DMS53 treated with DMSO at 0.1 percent for 48 hours (cell line): Measurements from ENCODE around the gene KLK8.
"Not testable (repeated sequence)": the region's sequence is repeated elsewhere in the genome, so short reads cannot be mapped to it uniquely, and the experiment has no call there.

Experiments
- DNase-seq: peaks from one replicate; lab custom pipeline; 2025; ENCODE audit not compliant: unreplicated experiment; lab: John Stamatoyannopoulos, UW

KLK8 gene

DNA sequence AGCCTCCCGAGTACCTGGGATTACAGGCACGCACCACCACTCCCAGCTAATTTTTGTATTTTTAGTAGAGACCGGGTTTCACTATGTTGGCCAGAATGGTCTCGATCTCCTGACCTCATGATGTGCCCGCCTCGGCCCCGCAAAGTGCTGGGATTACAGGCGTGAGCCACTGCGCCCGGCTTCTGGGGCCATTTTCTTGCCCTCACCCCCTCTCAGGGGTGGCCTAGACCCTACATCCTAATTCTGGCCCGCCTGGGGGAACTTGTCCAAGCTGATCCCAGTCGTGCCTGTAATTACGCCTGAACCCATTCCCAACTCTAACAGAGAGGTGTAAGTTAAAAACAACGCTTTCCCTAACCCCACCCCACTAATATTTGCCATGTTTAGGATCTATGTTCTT, 17.0 kb downstream of the KLK8 start:
- DNase-seq = not testable (repeated sequence)

DNA sequence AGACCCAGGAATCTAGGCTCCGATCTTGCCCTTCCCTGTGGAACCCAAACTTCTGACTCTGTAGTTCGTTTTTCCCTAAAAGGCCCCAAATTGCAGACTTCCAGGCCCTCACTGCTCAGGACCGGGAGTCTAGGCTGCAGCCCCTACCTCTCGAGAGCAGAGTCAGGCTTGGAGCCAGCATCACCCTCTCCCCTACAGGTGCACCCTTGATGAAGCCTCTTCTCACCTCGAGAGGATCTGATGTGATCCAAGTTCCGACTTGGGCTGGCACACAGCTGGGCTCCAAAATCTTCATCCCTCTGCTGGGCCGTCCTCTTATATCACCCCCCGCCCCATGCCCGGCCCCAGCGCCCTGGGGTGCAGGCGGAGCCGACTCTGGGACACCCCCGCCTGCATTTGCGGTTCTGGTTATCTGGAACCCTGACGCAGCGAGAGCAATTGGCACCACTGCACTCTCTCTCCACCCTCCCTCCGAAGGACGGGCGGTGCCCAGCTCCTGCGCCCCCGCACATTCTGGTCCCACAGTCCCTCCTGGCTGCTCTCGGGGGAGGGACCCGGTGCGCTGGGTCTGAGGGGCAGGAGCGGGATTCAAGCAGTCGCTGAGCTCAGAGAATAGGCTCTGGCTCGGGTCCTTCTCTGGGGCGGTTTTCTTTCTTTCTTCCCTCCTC, 17.6 kb downstream of the KLK8 start, which contains the start of gene KLK7:
KLK7 (minus strand) TSS at position 293 of the 668 bp plus-strand sequence. CDS start 1,518 bp downstream, outside the sequence.
- DNase-seq = no peak

DNA sequence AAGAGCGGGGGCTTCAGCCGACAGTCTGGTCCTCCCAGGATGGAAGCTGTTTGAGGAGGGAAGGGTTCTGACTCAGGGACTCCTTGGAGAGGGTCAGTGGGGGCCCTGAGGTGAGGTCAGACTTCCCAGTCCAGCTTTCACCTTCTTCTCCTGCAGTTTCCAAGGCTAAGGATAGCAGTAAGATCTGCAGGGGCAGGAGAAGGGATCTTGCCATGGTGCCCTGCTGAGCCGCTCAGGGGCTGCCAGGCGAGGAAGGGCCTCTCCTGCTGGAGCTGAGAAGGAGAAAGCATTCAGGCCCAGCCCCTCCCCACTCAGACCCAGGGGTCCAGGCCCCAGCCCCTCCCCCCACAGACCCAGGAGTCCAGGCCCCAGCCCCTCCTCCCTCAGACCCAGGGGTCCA, 19.2 kb downstream of the KLK8 start:
- DNase-seq = no peak

DNA sequence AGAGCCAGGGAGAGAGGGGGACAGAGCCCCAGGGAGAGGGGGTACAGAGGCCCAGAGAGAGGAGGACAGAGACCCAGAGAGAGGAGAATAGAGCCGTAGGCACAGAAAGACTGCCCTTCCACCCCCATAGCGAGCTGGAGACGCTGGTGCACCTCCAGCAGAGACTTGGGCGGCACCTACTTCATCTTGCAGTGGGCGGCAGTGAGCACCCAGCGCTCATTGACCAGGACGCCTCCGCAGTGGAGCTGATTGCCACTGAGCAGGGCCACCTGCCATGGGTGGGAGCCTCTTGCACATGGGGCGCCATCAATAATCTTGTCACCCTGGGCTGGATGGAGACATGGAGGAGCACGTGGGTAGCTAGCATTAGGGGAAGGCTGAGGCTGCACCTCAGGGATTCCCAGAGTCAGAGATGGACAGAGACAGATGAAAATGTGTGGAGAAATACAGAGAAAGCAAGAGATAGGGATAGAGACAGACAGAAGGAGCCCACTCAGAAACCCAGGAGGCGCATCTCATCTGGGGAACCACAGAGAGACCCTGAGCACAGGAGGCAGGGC, 19.7 kb downstream of the KLK8 start:
- no peak for DNase-seq

DNA sequence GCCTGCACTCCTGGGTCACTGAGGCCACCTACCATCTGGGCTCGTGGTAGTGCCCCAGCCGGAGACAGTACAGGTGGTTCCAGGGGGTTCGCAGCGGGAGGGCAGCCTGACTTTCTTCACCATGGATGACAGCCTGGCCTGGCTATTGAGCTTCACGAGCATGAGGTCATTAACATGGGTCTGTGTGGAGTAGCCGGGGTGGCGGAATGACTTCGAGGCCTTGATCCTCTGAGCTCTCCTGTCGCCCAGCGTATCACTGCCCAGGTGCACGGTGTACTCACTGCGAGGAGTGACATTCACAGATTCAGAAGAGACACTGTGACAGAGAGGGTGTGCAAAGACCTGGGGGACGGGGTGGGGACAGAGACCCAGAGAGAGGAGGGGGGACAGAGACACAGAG, 21.2 kb downstream of the KLK8 start:
- no peak for DNase-seq

DNA sequence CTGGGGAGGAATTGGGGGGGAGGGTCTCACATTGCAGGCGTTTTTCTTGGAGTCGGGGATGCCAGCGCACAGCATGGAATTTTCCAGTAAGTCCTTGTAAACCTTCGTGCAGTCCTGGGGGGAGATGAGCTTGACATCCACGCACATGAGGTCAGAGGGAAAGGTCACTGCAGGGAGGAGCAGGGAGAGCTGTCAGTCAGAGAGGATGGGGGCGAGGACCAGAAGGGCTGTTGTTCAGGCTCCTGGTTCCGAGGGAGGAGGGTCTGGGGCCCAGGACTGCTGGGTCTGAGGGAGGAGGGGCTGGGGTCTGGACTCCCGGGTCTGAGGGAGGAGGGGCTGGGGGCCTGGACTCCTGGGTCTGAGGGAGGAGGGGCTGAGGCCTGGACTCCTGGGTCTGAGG, 21.6 kb downstream of the KLK8 start:
- DNase-seq = no peak

DNA sequence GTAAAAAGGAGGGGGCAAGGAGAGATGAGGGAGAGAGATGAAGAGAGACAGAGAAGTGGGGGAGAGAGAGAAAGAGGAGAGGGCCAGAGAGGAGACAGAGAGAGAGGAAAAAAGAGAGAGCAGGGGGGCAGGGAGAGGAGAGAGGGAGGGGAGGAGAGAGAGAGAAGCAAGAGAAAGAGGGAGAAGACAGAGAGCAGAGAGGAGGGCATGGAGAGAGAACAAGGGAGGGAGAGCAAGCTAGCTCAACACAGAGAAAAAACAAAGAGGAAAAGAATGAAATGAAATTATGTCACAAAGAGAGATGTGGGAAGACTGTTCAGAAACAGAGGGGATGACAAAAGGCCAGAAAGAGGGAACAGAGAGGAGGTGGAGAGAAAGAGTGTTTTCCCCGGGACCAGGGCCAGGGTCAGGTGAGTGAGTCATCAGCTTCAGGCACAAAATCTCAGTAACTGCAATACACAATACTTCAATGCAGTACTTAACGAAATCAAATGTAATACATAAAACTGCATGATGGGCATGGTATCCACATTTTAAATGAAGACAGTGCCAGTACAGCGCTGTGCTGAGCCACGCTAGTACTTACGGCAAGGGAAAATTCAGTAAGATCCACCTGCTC, 22.5 kb downstream of the KLK8 start:
- DNase-seq = no peak

DNA sequence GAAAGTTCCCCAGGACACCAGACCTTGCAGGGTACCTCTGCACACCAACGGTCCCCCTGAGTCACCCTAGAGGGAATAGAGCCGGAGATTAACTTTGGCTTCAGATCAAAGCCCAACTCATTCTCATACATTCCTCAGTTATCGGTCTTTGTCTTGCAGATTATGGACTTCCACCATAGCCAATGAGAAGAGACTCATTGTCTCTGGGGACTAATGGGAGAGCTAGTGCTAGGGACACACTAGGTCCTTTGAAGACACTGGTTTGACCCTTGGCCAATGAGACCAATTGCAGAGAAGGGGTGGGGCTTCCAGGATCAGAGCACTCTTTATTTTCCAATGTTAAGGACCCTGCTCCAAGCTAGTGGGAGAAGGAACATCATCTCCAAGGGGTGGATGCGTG, 23.8 kb downstream of the KLK8 start:
- DNase-seq = no peak

DNA sequence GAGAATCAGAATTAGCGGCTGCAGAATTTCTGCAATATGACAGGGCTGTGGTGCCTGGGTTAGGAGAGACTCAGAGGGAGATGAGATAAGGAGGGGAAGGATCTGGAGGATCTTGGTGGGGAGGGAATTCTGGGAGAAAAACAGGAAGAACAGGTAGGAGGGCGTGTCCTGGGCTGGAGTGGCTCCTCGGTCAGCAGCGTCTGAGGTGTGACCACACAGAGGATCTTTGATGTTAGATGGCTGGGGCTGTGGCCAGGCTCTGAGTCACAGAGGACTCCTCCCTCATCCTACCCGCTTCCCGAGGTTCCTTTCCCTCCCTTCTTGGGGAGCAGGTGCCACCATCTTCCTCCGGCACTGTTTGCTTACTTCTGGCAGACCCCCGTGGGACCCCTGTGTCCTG, 25.6 kb downstream of the KLK8 start:
- peak; percentile 11 for DNase-seq

DNA sequence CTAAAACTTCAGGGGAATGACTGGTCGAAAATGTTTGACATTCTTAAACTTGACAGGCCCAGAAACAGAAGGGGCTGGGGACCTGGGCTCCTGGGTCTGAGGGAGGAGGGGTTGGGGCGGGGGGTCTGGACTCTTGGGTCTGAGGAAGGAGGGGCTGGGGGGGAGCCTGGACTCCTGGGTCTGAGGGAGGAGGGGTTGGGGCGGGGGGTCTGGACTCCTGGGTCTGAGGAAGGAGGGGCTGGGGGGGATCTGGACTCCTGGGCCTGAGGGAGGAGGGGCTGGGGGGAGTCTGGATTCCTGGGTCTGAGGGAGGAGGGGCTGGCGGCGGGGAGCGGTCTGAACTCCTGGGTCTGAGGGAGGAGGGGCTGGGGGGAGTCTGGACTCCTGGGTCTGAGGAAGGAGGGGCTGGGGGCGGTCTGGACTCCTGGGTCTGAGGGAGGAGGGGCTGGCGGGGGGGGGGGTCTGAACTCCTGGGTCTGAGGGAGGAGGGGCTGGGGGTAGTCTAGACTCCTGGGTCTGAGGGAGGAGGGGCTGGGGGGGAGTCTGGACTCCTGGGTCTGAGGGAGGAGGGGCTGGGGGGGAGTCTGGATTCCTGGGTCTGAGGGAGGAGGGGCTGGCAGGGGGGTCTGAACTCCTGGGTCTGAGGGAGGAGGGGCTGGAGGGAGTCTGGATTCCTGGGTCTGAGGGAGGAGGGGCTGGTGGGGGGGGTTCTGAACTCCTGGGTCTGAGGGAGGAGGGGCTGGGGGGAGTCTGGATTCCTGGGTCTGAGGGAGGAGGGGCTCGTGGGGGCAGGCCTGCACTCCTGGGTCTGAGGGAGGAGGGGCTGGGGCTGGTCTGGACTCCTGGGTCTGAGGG, 26.5 kb downstream of the KLK8 start:
- DNase-seq = no peak

DNA sequence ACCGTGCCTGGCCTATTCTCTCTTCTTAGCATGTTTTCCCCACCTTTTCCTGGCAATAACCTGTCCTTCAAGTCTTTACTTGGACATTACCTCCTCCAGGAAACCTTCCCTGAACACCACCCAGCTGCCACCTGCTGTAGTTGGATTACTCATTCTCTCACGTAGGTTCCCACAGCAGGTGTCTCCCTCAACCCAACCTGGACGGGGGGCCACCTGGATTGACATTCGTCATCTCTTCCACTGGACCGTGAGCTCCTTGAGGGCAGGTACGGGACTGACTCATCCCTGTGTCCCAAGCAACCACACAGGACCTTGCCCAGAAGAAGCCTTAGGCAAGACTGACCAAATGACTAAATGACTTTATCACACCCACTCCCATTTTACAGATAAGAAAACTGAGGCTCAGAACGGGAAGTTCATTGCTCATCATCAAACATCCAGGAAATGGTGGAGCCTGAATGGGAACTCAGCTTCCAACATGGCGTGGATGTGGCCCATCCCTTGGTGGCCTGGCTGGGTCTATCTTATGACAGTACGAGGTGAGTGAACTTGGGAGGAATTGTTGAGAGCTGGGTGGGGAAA, 28.5 kb downstream of the KLK8 start:
- DNase-seq = no peak

DNA sequence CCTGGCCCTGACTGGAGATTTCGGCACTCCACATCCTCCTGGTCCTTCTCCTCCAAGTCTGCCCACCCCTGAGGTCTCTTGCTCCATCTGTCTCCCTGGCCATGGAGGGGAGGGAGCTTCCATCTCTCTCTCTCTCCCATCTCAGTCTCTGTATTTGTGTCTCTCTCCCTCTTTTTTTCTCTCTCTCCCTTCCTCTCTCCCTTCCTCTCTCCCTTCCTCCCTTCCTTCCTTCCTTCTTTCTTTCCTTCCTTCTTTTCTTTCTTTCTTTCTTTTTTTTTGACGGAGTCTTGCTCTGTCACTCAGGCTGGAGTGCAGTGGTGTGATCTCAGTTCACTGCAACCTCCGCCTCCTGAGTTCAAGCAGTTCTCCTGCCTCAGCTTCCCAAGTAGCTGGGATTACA, 31.6 kb downstream of the KLK8 start:
- not testable (repeated sequence) for DNase-seq

DNA sequence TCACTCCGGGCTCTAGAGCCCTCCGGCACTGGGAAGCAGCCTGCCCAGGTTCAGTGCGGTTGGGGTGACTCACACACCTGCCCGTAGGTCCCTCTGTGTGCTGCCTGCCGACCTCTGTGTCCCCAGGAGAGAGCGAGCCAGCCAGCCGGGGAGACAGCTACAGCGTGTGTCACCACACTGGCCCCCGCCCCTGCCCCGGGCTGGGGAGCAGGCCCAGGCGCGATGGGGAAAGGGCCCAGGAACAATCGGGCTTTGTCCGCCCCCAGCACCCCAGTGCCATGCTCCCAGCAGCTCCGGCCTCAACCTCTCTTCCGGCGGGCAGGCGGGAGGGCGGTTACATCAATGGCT, 32.0 kb downstream of the KLK8 start, which contains the start of gene KLK6:
KLK6 (minus strand) TSS at position 179 of the 348 bp plus-strand sequence. CDS start 1,487 bp downstream, outside the sequence.
- DNase-seq = no peak

DNA sequence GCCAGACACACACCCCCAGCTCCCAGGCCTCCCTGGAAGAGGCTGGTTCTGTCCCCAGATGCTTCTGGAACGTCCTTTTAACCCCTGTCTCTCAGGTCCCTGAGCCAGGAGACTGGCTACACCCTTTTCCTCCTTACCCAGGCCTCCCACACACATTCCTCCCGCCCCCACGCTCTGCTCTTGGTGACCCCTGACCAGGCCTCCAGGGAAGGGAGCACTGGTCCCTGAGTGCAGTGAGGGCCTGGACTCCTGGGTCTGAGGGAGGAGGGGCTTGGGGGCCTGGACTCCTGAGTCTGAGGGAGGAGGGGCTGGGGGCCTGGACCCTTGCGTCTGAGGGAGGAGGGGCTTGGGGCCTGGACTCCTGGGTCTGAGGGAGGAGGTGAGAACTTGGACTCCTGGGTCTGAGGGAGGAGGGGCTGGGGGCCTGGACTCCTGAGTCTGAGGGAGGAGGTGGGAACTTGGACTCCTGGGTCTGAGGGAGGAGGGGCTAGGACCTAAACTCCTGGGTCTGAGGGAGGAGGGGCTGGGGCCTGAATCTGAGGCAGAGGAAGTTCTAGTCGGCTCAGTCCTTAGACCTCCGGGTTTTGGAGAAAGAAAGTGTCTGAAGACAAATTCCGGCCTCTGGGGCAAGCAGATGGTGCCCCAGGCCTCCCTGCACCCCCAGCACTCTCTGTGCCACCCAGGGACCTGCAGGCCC, 32.5 kb downstream of the KLK8 start:
- no peak for DNase-seq

DNA sequence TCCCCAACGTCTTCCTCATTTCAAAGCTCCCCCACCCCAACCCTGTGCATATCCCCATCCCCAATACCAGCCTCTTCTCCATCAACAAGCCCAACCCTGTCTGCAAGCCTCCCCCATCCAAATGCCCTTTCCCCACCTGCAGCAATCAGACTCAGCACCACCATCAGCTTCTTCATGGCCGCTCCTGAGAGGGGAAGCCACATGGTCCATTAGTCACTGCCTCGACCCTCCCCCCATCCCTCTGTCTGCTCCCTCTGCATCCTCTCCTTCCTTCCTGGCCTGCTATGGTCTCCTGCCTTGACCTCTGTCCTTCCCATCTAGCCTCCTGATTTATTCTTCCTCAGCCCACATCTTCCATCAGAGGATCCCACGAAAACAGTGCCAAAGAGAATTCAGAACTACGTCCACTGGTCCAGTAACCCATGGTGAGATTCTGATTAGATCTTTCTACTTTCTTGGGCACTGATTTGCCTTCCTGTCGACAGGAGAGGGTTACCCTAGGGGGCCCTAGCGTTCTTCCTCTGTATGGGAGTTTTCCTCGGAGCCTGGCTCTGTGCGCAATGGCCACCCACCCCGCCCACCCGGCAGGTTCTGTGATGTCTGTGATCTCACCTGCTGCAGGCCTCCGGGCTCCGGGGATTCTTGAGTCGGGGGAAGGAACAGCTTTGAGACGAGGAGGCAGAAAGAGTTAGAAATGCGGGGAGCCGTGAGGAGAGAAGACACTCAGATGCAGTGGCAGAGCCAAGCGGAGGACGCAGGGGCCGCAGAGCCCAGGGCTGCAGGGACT, 33.3 kb downstream of the KLK8 start:
- DNase-seq = no peak

DNA sequence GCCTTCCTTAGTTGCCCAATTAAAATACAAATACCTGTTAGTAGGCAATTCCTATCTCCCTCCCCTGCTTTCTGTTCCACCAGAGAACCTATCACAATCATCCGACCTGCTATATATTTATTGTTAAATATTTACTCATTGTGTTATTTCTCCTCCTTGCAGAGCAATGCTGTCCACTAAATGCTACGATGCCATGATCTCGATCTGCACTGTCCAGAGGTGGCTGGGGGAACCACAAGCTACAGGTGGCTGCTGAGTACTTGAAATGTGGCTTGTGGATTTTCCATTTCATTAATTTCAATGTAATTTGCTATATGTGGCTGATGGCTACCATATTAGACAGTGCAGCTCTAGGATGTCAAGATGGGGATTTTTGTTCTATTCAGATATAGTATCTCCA, 37.1 kb downstream of the KLK8 start:
- no peak for DNase-seq

DNA sequence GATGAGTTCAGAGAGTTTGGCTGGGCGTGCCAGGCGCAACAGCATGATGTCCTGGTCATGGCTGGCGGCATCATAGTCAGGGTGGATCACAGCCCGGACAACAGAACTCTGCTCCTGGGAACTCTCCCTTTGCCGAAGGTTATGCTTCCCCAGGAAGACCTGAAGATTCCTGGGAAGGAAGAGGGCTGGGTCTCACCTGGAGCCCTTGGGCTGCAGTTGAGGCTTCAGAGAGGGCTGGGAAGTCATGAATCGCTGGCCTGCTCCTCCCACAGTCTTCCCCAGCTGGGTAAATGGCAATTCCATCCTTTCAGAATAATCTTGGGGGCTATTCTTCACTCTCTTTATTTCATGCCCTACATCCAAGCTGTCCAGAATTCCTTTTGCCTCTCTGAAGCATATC, 38.0 kb downstream of the KLK8 start:
- DNase-seq = no peak

DNA sequence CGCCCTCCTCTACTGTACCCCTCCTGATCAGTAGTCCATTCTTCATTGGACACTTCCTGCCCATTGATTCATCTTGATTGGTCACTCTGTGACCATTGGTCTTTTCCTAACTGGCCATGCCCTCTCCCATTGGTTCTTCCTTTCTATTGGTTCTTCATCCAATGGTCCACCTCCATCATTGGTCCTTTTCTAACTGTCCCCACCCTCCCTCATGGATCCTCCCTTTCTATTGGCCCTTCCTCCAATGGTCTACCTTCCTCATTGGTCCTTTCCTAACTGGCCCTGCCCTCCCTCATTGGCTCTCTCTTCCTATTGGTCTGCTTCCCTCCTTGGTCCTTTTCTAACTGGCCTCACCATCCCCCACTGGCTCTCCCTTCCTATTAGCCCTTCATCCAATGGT, 39.2 kb downstream of the KLK8 start:
- DNase-seq = no peak

DNA sequence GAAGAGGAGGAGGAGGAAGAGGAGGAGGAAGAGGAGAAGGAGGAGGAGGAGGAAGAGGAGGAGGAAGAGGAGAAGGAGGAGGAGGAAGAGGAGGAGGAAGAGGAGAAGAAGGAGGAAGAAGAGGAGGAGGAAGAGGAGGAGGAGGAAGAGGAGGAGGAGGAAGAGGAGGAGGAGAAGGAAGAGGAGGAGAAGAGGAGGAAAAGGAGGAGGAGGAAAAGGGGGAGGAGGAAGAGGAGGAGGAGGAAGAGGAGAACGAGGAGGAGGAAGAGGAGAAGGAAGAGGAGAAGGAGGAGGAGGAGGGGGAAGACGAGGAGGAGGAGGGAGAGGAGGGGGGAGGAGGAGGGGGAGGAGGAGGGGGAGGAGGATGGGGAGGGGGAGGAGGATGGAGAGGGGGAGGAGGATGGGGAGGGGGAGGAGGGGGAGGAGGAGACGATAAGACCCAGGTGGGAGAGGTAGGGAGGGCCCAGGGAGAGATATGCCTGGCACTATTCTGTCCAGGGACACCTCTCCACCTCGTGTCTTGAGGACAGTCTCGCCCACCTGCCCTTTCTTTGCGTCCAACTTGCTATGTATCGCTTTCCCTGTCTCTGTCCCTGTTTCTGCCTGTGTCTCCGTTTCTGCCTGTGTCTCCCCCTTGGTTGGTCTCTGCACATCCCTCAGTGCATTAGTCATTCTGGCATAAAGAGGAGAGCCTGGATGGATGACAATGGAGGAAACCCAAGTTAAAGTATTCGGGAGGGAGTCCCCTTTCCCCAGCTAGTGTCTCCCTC, 41.5 kb downstream of the KLK8 start:
- no peak for DNase-seq
